Heart right ventricle (tissue), 16 donors: Measurements from ENCODE around the gene SOX4. TPM values are rescaled to one million over a fixed set of nuclear protein-coding genes. Genes with fewer than 3 reads are reported as not detected.

Experiments used
- ATAC-seq, 8 donors: fragments of 200-7000 bp; cut with Tn5 transposase; one replicate each; pipeline ENCODE4 v1.9.1; 2020; ENCODE audit warnings: mild to moderate bottlenecking in 8 of 8, moderate library complexity in 8 of 8, moderate number of reproducible peaks in 1 of 8
- DNase-seq, 2 donors: peaks; one replicate each; pipeline ENCODE4 v3.0.0-alpha.2; 2020
- H3K27ac ChIP-seq, 10 donors: fragments of 200-600 bp; sonication (generic) in 2 of 10; one replicate each; pipeline versions ENCODE4 v1.5.0 to v1.8.0; 2020 to 2022; ENCODE audit warnings: mild to moderate bottlenecking in 3 of 10
- H3K27me3 ChIP-seq, 7 donors: fragments of 200-600 bp; one replicate each; pipeline ENCODE4 v1.8.0; 2021 to 2022; ENCODE audit warnings: mild to moderate bottlenecking in 2 of 7
- H3K36me3 ChIP-seq, 9 donors: fragments of 200-600 bp; sonication (generic) in 1 of 9; one replicate each; pipeline versions ENCODE4 v1.5.0 to v1.8.0; 2020 to 2022; ENCODE audit warnings: mild to moderate bottlenecking in 2 of 9
- H3K4me1 ChIP-seq, 9 donors: fragments of 200-600 bp; sonication (generic) in 1 of 9; one replicate each; pipeline versions ENCODE4 v1.5.0 to v1.8.0; 2020 to 2022; ENCODE audit warnings: mild to moderate bottlenecking in 4 of 9
- H3K4me3 ChIP-seq, 10 donors: fragments of 200-600 bp; sonication (generic) in 2 of 10; one replicate each; pipeline versions ENCODE4 v1.5.0 to v1.8.0; 2020 to 2022; ENCODE audit warnings: mild to moderate bottlenecking in 7 of 10, moderate library complexity in 2 of 10
- H3K9me3 ChIP-seq, 11 donors: fragments of 200-600 bp in 10 of 11; sonication (generic) in 2 of 11; one replicate each; pipeline versions ENCODE4 v1.5.0 to v1.8.0; 2013 to 2022; ENCODE audit warnings: mild to moderate bottlenecking in 2 of 11, control low read depth in 1 of 11, moderate library complexity in 1 of 11
- CTCF ChIP-seq, 9 donors: fragments of 200-600 bp; sonication (generic) in 2 of 9; IDR thresholded peaks; one replicate each; pipeline versions ENCODE4 v1.5.0 to v1.8.0; 2021 to 2022; ENCODE audit warnings: antibody characterized with exemption in 9 of 9, mild to moderate bottlenecking in 5 of 9, moderate library complexity in 1 of 9
- WGBS, 2 donors: extraction: QIAGEN DNeasy Blood & Tissue Kit; methylation state at CpG; one replicate each; pipeline ENCODE4 v1.1.7; 2013; ENCODE audit warnings: inconsistent platforms in 1 of 2; 5-methylcytosine and 5-hydroxymethylcytosine counted together
- intact Hi-C, 10 donors: fragments of 100-400 bp; cut with DNase I; formaldehyde crosslinking; loops; one replicate each; pipeline versions ENCODE4 v1.11.1 to v1.14.2; 2022
- polyA plus RNA-seq, 2 donors: library from polyadenylated mRNA; stranded (reverse); fragments of 200-250 nt; gene quantifications; one replicate each; pipeline ENCODE4 v1.2.3, GENCODE V29; 2013
- total RNA-seq, 10 donors: library from RNA; stranded (reverse); fragmentation: NEBNext Ultra II Directional in 3 of 10; extraction: Animal tissue kit (Norgen Biotek cat#: 25700) in 3 of 10; gene quantifications; one replicate each; pipeline versions ENCODE4 v1.2.1 to v1.2.4, GENCODE V29; 2021 to 2023
- donor health status: Arrhythmogenic right ventricular cardiomyopathy.
- donor health status: ischemic (EF 13 %, LVEDD 7.1; RV severe dilation, severe dysfunction).
- donor health status: healthy with polysubstance abuse.
- donor health status: DM: no; HTN: yes; CAD: no.
- donor health status: DM: no; HTN: no; CAD: no.
- donor health status: ischemic (EF 25% LVEDD 6.9; RV normal size, moderate dysfunction).
- donor health status: ischemic (EF 25% LVEDD 5.7; RV mildly dilated, moderate dysfunction).
- donor health status: healthy.
- donor health status: DM: yes; HTN: yes; CAD: no.
- donor health status: Ischemic cardiomyopathy.
- donor health status: ischemic (EF 35%, LVEDD 5.7; RV mildly dilated, moderate dysfunction).
- donor health status: nonischemic (EF 11% LVEDD 7.7; RV severe dilation, severe dysfunction).
- donor health status: DM: yes; HTN: yes; CAD: no.
- donor health status: PGD.
- donor health status: ischemic (EF 29% LVEDD 5.4; RV normal size, mild dysfunction).
- donor health status: nonischemic (EF 23%, LVEDD 6.1; RV moderate dilation, normal function).

Gene SOX4
- total and polyA plus RNA-seq, 12 donors = 2.6 to 19.1 (median 7.1) TPM

- ATAC-seq (no peak), DNase-seq (no peak)
- Histone ChIP-seq H3K4me3 (no peak overlapping the region), H3K27me3 (no peaks in the 10 kb centered on the region), H3K4me1 (peaks cover 3 to 31% (median 21%) of the 10 kb centered on the region in 9 donors), H3K36me3 (no peaks in the 10 kb centered on the region), H3K9me3 (peaks cover 0 to 3% (median 0%) of the 10 kb centered on the region in 11 donors), H3K27ac (no peak overlapping the region)
- no peak for TF ChIP-seq CTCF (IDR thresholded peaks at IDR 0.05)
- intact Hi-C loops = no loop called here
- 96 to 98% methylated on average over 23 of the region's 23 CpGs for WGBS, 2 donors
Observed at GRCh38 chr6:21601932-21602390, 8.4 kb downstream of the SOX4 start.

DNA sequence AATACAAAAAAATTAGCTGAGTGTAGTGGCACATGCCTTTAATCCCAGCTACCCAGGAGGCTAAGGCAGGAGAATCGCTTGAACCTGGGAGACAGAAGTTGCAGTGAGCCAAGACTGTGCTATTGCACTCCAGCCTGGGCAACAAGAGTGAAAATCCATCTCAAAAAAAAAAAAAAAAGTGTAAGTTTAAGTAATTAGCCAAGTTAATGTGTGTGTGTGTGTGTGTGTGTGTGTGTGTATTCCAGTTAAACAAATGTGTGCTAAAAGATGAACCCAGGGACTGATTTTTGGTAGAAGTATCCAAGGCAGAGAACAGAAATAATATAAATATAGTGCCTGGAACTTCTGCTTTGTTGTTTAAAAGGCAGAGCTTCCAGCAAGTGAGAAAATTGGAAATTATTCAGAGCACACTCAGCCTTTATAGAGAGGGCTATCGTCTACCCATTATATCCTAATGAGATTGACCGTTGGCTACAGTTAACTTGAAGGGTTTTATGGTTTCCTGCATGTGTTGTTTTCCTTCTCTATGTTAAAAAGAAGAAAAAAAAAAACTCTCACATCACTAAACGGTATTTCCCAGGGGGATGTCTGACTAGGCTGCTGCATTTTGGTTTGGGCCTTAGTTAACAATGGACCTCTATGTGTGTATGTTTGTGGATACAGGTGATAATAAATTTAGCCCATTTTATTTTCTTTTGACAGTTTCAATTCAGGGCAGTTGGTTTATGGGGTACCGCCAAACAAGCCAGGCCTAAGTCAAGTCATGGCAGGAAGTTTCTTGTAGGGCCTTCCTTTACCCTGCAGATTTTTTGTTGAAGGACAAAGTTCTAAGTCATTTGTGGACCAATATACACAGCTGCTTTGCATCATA, 9.8 kb downstream of the SOX4 start:
- Histone ChIP-seq H3K36me3 (no peaks in the 10 kb centered on the region), H3K27ac (no peak overlapping the region), H3K27me3 (no peaks in the 10 kb centered on the region), H3K9me3 (peaks cover 0 to 3% (median 0%) of the 10 kb centered on the region in 11 donors), H3K4me3 (no peak overlapping the region), H3K4me1 (peaks cover 3 to 23% (median 17%) of the 10 kb centered on the region in 9 donors)
- TF ChIP-seq CTCF (IDR thresholded peaks at IDR 0.05) = no peak
- WGBS, 2 donors = 58 to 68% methylated on average over 5 of the region's 5 CpGs
- ATAC-seq (no peak), DNase-seq (no peak)
- intact Hi-C loops = no loop called here

DNA sequence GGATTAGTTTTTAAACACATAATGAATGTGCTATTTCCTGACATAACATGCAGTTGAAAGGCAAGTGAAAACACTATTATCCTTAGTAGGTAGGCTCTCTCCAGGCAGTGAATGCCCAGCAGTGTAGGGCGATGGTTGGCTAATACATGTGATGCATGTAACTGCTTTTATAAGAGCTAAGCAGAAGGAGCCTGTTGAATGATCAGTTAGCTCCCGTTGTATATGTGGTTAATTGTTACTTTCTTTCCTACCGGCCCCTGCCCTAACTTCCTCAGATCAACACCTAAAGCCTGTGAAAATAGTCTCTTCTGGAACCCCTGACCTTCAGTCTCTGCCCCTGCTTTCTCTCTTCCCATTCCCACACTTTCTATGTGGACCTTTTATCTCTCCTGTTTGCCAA, 10.5 kb downstream of the SOX4 start:
- DNase-seq (no peak), ATAC-seq (no peak)
- Histone ChIP-seq H3K27me3 (no peaks in the 10 kb centered on the region), H3K4me1 (peaks cover under 1 to 19% (median 9%) of the 10 kb centered on the region in 9 donors), H3K4me3 (no peak overlapping the region), H3K36me3 (no peaks in the 10 kb centered on the region), H3K27ac (no peak overlapping the region), H3K9me3 (peaks cover 0 to 3% (median 0%) of the 10 kb centered on the region in 11 donors)
- intact Hi-C loops = no loop called here
- no peak for TF ChIP-seq CTCF (IDR thresholded peaks at IDR 0.05)
- 71 to 74% methylated on average over 3 of the region's 3 CpGs for WGBS, 2 donors

- Histone ChIP-seq H3K36me3 (no peaks in the 10 kb centered on the region), H3K27ac (no peak overlapping the region), H3K4me3 (no peak overlapping the region), H3K27me3 (no peaks in the 10 kb centered on the region), H3K4me1 (peaks cover 0 to 9% (median 0%) of the 10 kb centered on the region in 9 donors), H3K9me3 (peaks cover 0 to 3% (median 0%) of the 10 kb centered on the region in 11 donors)
- WGBS, 2 donors = 95% methylated on average over 4 of the region's 4 CpGs
- DNase-seq = no peak
- no peak for ATAC-seq
- TF ChIP-seq CTCF (IDR thresholded peaks at IDR 0.05) = no peak
- intact Hi-C loops = no loop called here
Observed at GRCh38 chr6:21605166-21605565, 11.6 kb downstream of the SOX4 start.
